ENCODE data around the gene NDC80.
"Not testable (repeated sequence)": the region's sequence is repeated elsewhere in the genome, so short reads cannot be mapped to it uniquely, and the experiment has no call there.

Gene NDC80

DNA sequence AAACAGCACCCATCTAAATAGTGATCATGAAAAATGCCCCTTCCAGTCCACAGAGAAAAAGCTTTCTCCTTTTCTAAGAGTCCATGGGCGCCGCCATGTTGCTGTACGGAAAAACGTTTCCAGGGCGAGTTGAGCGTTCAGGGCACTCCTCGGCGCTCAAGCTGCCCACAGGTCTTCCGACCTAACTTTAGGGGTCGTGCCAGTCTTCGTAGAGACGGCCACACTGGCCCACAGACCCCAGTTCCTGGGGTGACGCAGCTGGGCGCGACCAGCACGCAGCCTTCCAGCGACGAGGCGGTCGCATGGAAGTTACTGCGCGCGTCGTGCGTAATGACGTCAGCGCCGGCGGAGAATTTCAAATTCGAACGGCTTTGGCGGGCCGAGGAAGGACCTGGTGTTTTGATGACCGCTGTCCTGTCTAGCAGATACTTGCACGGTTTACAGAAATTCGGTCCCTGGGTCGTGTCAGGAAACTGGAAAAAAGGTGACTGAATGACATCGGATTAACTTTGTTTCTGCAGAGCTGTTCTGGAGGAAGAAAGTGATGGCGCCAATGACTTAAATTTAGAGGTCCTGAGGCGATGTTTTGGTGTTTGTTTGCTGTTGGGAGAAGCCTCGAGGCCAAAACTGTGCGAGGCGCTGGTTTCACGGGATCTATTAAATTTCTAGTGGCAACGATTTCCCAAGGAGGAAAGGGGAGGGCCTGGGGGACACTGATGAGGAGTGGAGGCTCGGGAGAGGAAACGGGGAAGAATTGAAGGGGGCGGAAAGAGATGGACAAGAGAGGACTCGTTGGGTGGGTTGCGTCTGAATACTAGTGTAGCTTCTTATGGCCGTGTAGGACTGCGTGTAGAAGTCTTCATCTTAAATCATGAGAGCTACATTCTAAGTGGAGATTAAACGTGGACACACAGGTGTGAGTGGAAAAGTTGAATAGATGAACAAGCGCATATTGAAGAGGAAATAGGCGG lies at the start of gene NDC80, which contains the start of gene METTL4:
Gene NDC80, plus strand, starts transcription at position 358 of the 971 bp plus-strand sequence. CDS start 1,429 bp downstream, outside the sequence.
Gene METTL4, minus strand, starts transcription at position 306 of the 971 bp plus-strand sequence. CDS start 4,289 bp downstream, outside the sequence.
- DNase-seq = peak; percentile 86

- DNase-seq = no peak
Observed at GRCh38 chr18:2522112-2522511, 49.2 kb upstream of the NDC80 start.

DNA sequence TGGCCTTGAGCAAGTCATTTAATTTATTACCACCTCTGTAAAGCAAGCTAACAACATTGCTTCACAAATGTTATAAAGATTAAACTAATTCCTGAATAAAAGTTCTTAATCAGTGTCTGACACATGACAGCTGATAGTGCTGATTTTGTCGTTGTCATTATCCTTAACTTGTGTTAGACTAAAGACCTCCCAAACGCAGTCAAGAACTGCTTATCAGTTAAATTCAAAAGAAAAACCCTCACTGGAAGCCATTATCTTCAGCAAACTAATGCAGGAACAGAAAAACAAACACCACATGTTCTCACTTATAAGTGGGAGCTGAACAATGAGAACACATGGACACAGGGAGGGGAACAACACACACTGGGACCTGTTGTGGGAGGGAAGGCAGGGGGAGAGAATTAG lies 46.6 kb upstream of the NDC80 start:
- DNase-seq = not testable (repeated sequence)

- DNase-seq = no peak
Observed at GRCh38 chr18:2526329-2526728, 45.0 kb upstream of the NDC80 start.

- DNase-seq = no peak
Observed at GRCh38 chr18:2529154-2529553, 42.2 kb upstream of the NDC80 start.

- DNase-seq = no peak
Observed at GRCh38 chr18:2531751-2532150, 39.6 kb upstream of the NDC80 start.

DNA sequence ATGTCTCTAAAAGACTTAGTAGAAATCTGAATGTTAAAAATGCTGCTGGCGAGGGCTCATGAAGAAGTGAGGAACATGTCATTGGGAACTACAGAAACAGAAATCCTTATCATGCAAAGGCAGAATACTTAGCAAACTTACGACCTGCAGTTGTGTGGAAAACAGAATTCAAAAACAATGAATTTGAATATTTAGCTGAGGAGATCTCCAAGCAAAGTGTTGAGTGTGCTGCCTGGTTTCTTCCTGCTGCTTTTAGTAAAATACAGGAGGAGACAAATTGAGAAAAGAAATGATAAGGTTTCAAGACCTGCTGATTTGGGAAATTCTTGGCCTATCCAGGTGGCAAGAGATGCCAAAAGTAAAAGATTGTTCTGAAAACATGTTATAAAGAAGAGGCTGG lies 38.6 kb upstream of the NDC80 start:
- DNase-seq = no peak

DNA sequence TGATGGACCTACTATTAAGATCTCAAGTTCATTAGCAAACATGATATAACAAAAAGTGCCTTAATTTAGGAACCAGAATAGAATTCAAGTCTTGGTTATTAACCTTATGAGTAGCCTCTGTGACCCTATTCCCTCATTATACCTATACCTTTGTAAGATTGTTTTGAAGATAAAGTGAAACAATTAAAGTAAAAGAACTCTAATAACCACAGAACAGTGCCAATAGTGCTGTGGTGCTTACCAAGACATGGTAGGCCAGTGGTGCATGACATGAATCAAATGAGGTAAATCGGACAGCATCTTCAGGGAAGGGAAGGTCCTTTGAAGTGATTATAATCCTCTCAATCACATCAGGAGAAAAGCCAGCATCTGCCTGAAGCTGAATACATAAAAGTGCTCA lies 36.5 kb upstream of the NDC80 start:
- no peak for DNase-seq

- DNase-seq = no peak
Observed at GRCh38 chr18:2535419-2535910, 35.9 kb upstream of the NDC80 start.

DNA sequence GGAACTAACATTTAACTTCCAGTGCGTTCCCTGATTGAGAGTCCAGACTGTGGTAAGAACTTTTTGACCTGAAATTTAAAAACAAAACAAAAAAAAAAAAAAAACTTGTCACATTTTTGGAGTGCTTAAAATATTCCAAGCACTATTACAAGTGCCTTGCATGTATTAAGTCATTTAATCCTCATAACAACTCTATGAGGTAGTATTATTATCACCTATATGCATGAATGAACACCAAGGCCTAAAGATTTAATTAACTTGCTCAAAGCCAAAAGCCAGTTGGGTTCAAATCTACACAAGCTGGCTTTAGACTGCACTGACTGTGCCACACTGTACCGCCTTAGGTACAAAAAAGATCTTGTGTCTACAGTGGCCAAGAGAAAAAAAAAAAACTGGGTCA lies 35.3 kb upstream of the NDC80 start:
- DNase-seq = no peak

GRCh38 chr18:2536493-2536892 lies 34.9 kb upstream of the NDC80 start:
- no peak for DNase-seq

DNA sequence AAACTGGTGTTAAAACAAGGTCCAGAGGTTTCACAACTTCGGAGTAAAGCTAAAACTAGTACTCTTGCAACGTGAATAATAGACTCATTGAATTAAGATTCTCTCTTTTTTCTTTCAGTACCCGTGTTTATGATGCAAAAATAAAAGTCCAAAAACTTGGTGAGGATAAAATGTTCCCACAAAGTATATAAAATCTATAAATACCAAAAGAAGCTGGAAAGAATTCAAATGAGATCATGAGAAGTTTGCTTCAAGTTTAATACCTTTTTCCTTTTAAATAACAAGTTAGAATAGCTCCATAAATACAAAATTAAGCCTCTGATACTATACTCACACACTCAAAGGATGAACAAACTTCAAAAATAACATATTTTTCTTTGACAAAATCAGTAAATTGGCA lies 34.1 kb upstream of the NDC80 start:
- DNase-seq = no peak

GRCh38 chr18:2538236-2538635 lies 33.1 kb upstream of the NDC80 start:
- DNase-seq = no peak

GRCh38 chr18:2538844-2539243 lies 32.5 kb upstream of the NDC80 start:
- DNase-seq = no peak

DNA sequence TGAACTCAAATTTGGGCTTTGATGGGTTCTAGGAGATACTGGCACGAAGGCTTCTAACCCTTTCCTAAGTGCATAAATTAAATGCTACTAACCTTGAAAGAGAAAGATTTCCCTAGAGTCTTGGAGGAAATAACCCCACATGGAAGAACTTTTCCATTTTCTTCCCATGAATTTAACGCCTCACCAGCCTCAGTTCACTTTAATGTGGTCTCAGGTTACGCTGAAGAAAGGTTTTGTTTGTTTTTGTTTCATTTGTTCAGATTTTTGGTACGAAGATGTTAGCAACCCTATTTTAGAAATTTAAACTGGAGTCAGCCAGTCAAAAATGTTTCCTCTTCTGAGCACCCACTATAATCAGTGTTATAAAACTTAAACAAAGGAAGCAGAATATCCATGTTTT lies 30.8 kb upstream of the NDC80 start:
- DNase-seq = no peak

DNA sequence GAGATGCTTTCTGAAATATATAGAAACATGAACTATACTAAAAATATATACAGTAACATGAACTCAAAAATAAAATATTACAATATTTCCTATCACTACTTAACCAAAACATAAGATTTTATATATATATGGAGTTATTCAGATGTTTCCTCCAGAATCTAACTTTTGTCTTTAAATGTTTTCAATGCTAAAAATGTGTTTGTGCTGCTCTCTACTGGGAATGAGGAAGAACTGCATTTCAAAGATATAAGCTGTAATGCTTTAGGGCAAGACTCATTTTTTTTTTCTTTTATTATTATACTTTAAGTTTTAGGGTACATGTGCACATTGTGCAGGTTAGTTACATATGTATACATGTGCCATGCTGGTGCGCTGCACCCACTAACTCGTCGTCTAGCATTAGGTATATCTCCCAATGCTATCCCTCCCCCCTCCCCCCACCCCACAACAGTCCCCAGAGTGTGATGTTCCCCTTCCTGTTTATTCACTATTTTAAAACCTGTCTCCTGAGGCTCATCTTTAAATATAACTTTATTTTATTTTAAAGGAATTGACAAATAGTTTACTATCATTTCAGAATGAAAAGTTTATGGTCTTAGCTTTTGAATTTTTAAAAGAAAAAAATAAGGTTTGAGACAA lies 29.3 kb upstream of the NDC80 start:
- not testable (repeated sequence) for DNase-seq

- DNase-seq = no peak
Observed at GRCh38 chr18:2545155-2545554, 26.2 kb upstream of the NDC80 start.

GRCh38 chr18:2547477-2548087 lies 23.8 kb upstream of the NDC80 start:
- DNase-seq = no peak

- DNase-seq = no peak
Observed at GRCh38 chr18:2549462-2549861, 21.9 kb upstream of the NDC80 start.

DNA sequence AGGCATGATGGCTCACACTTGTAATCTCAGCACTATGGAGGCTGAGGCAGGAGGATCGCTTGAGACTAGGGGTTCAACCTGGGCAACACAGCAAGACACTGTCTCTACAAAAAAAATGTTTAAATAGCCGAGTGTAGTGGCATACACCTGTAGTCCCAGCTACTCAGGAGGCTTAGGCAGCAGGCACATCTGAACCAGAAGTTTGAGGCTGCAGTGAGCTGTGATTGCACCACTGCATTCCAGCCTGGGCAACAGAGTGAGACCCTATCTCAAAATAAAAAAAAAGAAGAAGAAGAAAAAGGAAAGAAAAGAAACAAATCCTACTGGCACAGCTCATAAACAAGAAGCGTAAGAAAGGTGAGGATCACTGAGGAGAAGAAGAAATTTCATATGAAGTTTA lies 19.9 kb upstream of the NDC80 start:
- no peak for DNase-seq

- DNase-seq = no peak
Observed at GRCh38 chr18:2554696-2555095, 16.7 kb upstream of the NDC80 start.

GRCh38 chr18:2555895-2556294 lies 15.5 kb upstream of the NDC80 start:
- DNase-seq = no peak

GRCh38 chr18:2557536-2557935 lies 13.8 kb upstream of the NDC80 start:
- DNase-seq = no peak

Data from activated CD4-positive, CD25-positive, alpha-beta regulatory T cell treated with anti-CD3 and anti-CD28 coated beads, Interleukin-2, amount 50 U/mL, for 72 hours (primary cell).